Breast epithelium (tissue), 4 donors: ENCODE data around the gene TMEM123. TPM values are rescaled to one million over a fixed set of nuclear protein-coding genes. Genes with fewer than 3 reads are reported as not detected.

ENCODE experiments used
- DNase-seq, 2 donors: peaks; one replicate each; pipeline ENCODE4 v3.0.0-alpha.2; 2019; ENCODE audit warnings: low spot score in 2 of 2
- H3K27ac ChIP-seq, 2 donors: fragments of 200-600 bp; sonication (generic) in 1 of 2; one replicate each; pipeline ENCODE4 v1.5.1; 2016 to 2019; ENCODE audit warnings: mild to moderate bottlenecking in 1 of 2
- H3K27me3 ChIP-seq, 2 donors: fragments of 200-600 bp; sonication (generic) in 1 of 2; one replicate each; pipeline versions ENCODE4 v1.5.1 to v1.6.0; 2017 to 2019; ENCODE audit warnings: control low read depth in 1 of 2, mild to moderate bottlenecking in 1 of 2
- H3K36me3 ChIP-seq: fragments of 200-600 bp; one replicate; pipeline ENCODE4 v1.5.1; 2019
- H3K4me1 ChIP-seq, 2 donors: fragments of 200-600 bp; sonication (generic); one replicate each; pipeline ENCODE4 v1.5.1; 2016 to 2019; ENCODE audit warnings: control low read depth in 1 of 2
- H3K4me3 ChIP-seq, 3 donors: fragments of 200-600 bp; sonication (generic); 1 replicate in 2 of 3; 2 replicates in 1 of 3; pipeline ENCODE4 v1.5.1; 2016 to 2019; ENCODE audit warnings: mild to moderate bottlenecking in 3 of 3, moderate library complexity in 2 of 3
- H3K9me3 ChIP-seq, 2 donors: fragments of 200-600 bp; sonication (generic) in 1 of 2; one replicate each; pipeline ENCODE4 v1.5.1; 2016 to 2019; ENCODE audit warnings: control low read depth in 1 of 2
- POLR2A ChIP-seq: fragments of 450-650 bp; IDR thresholded peaks from one replicate; pipeline ENCODE4 v1.6.1; 2016; ENCODE audit warnings: antibody characterized with exemption, mild to moderate bottlenecking, moderate library complexity
- POLR2AphosphoS5 ChIP-seq, 3 donors: sonication (generic); formaldehyde crosslinking; IDR thresholded peaks; one replicate each; pipeline ENCODE4 v1.6.1; 2017; ENCODE audit warnings: antibody characterized with exemption in 3 of 3
- intact Hi-C: fragments of 100-400 bp; cut with DNase I; formaldehyde crosslinking; loops from one replicate; pipeline ENCODE4 v1.15.1; 2023; ENCODE audit warnings: low total_unique reads
- total RNA-seq, 3 donors: library from RNA; depleted of rRNA; stranded (reverse); fragments of >200 nt; gene quantifications; one replicate each; pipeline ENCODE4 v1.1.0, GENCODE V29; 2016
- TF ChIP-seq, protein P1 (sequence below), 3 donors: fragments of 450-650 bp; IDR thresholded peaks; one replicate each; pipeline ENCODE4 v1.5.1; 2016 to 2017; ENCODE audit warnings: antibody characterized with exemption in 3 of 3, mild to moderate bottlenecking in 3 of 3, moderate library complexity in 3 of 3

The TMEM123 gene
- total RNA-seq, 3 donors from 2014 or later: 74.6 to 307 (median 167) TPM

DNA sequence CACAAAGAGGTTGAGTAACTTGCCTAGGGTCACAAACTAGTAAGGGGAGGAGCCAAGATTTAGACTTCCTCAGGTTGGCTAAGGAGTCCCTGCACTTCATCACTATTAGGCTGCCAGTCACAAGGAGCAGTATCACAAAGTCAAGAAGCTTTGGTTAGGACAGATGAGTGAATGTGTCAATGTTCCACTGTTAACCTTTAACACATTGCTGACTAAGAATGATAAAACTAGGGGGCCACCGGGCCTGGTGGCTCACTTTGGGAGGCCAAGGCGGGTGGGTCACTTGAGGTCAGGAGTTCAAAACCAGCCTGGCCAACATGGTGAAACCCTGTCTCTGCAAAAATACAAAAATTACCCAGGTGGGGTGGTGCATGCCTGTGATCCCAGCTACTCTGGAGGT, 32.0 kb downstream of the TMEM123 start:
- peaks cover 0 to 9% of the 10 kb centered on the region in 2 donors for H3K9me3 ChIP-seq
- TF ChIP-seq, protein P1, sequence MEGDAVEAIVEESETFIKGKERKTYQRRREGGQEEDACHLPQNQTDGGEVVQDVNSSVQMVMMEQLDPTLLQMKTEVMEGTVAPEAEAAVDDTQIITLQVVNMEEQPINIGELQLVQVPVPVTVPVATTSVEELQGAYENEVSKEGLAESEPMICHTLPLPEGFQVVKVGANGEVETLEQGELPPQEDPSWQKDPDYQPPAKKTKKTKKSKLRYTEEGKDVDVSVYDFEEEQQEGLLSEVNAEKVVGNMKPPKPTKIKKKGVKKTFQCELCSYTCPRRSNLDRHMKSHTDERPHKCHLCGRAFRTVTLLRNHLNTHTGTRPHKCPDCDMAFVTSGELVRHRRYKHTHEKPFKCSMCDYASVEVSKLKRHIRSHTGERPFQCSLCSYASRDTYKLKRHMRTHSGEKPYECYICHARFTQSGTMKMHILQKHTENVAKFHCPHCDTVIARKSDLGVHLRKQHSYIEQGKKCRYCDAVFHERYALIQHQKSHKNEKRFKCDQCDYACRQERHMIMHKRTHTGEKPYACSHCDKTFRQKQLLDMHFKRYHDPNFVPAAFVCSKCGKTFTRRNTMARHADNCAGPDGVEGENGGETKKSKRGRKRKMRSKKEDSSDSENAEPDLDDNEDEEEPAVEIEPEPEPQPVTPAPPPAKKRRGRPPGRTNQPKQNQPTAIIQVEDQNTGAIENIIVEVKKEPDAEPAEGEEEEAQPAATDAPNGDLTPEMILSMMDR (IDR thresholded peaks at IDR 0.05): no peak
- TF ChIP-seq POLR2AphosphoS5 (IDR thresholded peaks at IDR 0.05) (no peak), POLR2A (no peak)
- H3K36me3 ChIP-seq: no peaks in the 10 kb centered on the region
- H3K4me3 ChIP-seq: no peak overlapping the region
- no peak overlapping the region for H3K27ac ChIP-seq
- H3K27me3 ChIP-seq: no peaks in the 10 kb centered on the region
- no peak for DNase-seq
- intact Hi-C loops: no loop called here
- no peaks in the 10 kb centered on the region for H3K4me1 ChIP-seq

DNA sequence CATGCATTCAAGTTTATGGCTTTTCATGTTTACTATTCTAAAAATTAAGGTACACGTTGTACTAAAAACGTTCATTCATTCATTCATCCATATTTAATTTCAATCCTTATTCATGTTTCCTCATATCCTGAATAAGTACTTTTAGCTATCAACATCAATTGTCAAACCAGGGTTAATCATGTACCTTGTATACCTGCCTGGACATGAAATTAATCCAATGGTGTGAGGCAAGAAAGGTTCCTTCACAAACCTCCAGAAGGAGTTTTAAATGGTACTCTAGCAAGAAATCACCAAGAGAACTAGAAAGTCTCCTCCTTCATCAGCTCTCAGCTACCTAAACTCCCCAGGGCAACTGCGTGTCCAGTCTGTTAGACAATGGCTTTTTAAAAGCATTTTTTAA, 33.4 kb downstream of the TMEM123 start:
- DNase-seq: no peak
- intact Hi-C loops: no loop called here
- H3K27ac ChIP-seq: no peak overlapping the region

DNA sequence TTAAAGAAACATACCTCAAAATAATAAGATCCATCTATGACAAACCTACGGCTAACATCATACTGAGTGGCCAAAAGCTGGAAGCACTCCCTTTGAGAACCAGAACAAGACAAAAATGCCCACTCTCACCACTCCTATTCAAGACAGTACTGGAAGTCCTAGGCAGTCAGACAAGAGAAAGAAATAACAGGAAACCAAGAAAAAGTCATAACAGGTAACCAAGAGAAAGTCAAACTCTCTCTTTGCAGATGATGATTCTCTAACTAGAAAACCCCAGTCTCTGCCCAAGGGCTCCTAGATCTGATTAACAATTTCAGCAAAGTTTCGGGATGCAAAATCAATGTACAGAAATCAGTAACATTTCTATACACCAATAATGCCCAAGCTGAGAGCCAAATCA, 35.6 kb downstream of the TMEM123 start:
- H3K36me3 ChIP-seq: no peaks in the 10 kb centered on the region

More for the DNA sequence above, 33.4 kb downstream of the TMEM123 start:
- H3K9me3 ChIP-seq: peaks cover 0 to 9% of the 10 kb centered on the region in 2 donors
- H3K4me3 ChIP-seq: no peak overlapping the region
- H3K4me1 ChIP-seq: no peaks in the 10 kb centered on the region
- no peaks in the 10 kb centered on the region for H3K36me3 ChIP-seq
- TF ChIP-seq POLR2A (no peak), POLR2AphosphoS5 (IDR thresholded peaks at IDR 0.05) (no peak)
- TF ChIP-seq, protein P1 (IDR thresholded peaks at IDR 0.05): no peak
- no peaks in the 10 kb centered on the region for H3K27me3 ChIP-seq

DNA sequence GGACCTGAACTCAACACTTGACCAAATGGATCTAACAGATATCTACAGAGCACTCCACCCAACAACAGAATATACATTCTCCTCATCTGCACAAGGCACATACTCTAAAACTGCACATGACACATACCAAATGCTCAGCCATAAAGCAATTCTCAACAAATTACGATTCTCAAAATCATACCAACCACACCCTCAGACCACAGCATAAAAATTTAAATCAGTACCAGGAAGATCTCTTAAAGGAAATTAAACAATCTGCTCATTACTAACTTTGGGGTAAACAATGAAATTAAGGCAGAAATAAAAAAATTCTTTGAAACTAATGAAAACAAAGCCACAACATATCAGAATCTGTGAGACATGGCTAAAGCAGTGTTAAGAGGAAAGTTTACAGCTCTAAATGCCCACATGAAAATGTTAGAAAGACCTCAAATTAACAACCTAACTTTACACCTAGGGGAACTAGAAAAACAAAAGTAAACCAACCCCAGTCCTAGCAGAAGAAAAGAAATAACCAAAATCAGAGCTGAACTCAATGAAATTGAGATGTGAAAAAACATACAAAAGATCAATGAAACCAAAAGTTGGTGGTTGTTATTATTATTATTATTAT, 37.2 kb downstream of the TMEM123 start:
- TF ChIP-seq, protein P1 (IDR thresholded peaks at IDR 0.05): no peak
- TF ChIP-seq POLR2A (no peak), POLR2AphosphoS5 (IDR thresholded peaks at IDR 0.05) (no peak)
- no peaks in the 10 kb centered on the region for H3K36me3 ChIP-seq
- H3K4me3 ChIP-seq: no peak overlapping the region
- intact Hi-C loops: no loop called here
- no peaks in the 10 kb centered on the region for H3K4me1 ChIP-seq
- no peak overlapping the region for H3K27ac ChIP-seq
- no peaks in the 10 kb centered on the region for H3K27me3 ChIP-seq
- DNase-seq: no peak
- H3K9me3 ChIP-seq: peaks cover 0 to 9% of the 10 kb centered on the region in 2 donors

More for the DNA sequence above, 35.6 kb downstream of the TMEM123 start:
- Histone ChIP-seq H3K4me1 (no peaks in the 10 kb centered on the region), H3K9me3 (peaks cover 0 to 9% of the 10 kb centered on the region in 2 donors), H3K27me3 (no peaks in the 10 kb centered on the region), H3K27ac (no peak overlapping the region), H3K4me3 (no peak overlapping the region)
- DNase-seq: no peak
- TF ChIP-seq POLR2AphosphoS5 (IDR thresholded peaks at IDR 0.05) (no peak), POLR2A (no peak)
- TF ChIP-seq, protein P1 (IDR thresholded peaks at IDR 0.05): no peak
- intact Hi-C loops: no loop called here

DNA sequence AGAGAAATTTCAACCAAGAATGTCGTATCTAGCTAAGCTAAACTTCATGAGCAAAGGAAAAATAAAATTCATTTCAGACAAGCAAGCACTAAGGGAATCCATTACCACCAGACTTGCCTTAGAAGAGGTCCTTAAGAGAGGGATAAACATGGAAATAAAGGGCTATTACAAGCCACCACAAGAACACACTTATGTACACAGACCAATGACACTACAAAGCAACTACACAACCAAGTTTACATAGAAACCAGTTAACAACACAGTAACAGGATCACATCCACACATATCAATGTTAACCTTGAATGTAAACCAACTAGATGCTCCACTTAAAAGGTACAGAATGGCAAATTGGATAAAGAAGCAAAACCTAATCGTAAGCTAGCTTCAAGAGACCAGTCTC, 38.0 kb downstream of the TMEM123 start:
- intact Hi-C loops: no loop called here
- Histone ChIP-seq H3K4me1 (no peaks in the 10 kb centered on the region), H3K27me3 (no peaks in the 10 kb centered on the region), H3K36me3 (no peaks in the 10 kb centered on the region), H3K27ac (no peak overlapping the region), H3K4me3 (no peak overlapping the region), H3K9me3 (peaks cover 0 to 9% of the 10 kb centered on the region in 2 donors)
- TF ChIP-seq, protein P1 (IDR thresholded peaks at IDR 0.05): no peak
- TF ChIP-seq POLR2A (no peak), POLR2AphosphoS5 (IDR thresholded peaks at IDR 0.05) (no peak)
- no peak for DNase-seq
